Measurements from ENCODE around the gene OR5AK2. TPM values are rescaled to one million over a fixed set of nuclear protein-coding genes. Genes with fewer than 3 reads are reported as not detected.

OR5AK2 gene
- total RNA-seq, 1 donor from 2014 or later = not detected

DNA sequence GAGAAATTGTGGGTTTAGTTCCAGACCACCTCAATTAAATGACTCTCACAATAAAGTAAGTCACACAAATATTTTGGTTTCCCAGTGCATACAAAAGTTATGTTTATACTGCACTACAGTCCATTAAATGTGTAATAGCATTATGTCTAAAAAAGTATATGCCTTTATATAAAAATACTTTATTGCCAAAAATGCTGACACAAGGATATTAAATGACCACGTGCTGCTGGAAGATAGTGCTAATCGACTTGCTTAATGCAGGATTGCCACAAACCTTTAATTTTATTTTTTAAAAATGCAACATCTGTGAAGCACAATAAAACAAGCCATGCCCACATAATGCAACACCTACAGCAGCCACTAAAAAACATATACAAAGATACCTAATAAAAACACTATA lies 27.0 kb downstream of the OR5AK2 start:
- Mint-ChIP-seq H3K27ac (no peak overlapping the region), H3K4me1 (ENCODE audit: low read depth) (no peaks in the 10 kb centered on the region), H3K4me3 (no peak overlapping the region), H3K27me3 (ENCODE audit: insufficient read depth) (no peaks in the 10 kb centered on the region), H3K36me3 (ENCODE audit: low read depth) (no peaks in the 10 kb centered on the region), H3K9me3 (no peaks in the 10 kb centered on the region)
- DNase-seq (ENCODE audit: low spot score) = no peak
- intact Hi-C loops (cut with micrococcal nuclease) = no loop called here

DNA sequence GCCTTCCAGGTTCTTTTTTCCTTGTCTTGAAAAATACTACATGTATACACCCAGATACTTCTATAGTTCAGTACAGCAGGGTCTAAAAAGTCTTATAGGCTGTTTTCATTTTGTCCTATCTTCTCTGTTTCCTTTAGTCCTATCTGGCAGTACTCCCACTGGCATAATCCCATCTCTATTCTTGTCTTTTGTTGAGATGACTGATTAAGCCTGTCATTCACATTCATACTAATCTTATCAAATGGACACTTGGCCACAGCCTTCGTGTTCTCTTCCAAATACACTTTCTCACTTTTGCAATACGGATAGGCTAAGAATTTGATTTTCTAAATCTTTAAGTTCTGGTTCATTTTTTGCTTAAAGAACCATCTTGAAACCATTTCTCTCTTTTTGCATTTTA lies 42.8 kb downstream of the OR5AK2 start:
- no peak for DNase-seq (ENCODE audit: low spot score)
- Mint-ChIP-seq H3K36me3 (ENCODE audit: low read depth) (no peaks in the 10 kb centered on the region), H3K27ac (no peak overlapping the region), H3K9me3 (no peaks in the 10 kb centered on the region), H3K27me3 (ENCODE audit: insufficient read depth) (no peaks in the 10 kb centered on the region), H3K4me3 (no peak overlapping the region), H3K4me1 (ENCODE audit: low read depth) (no peaks in the 10 kb centered on the region)
- intact Hi-C loops (cut with micrococcal nuclease) = no loop called here

Other genes with a start within 250 kb of the OR5AK2 start
- not detected in 2 replicates for gene OR9G4, start 240.2 kb upstream of the OR5AK2 start, total RNA-seq
- gene LRRC55, start 193.0 kb downstream of the OR5AK2 start, total RNA-seq = not detected in 2 replicates
- gene APLNR, start 248.3 kb downstream of the OR5AK2 start, total RNA-seq = not detected in 2 replicates